HepG2 (cell line): Measurements from ENCODE around the gene VSIR. TPM values are rescaled to one million over a fixed set of nuclear protein-coding genes. Genes with fewer than 3 reads are reported as not detected.

Experiments used
- BORCS8-MEF2B ChIP-seq: sonication (generic); formaldehyde crosslinking; IDR thresholded peaks from 2 replicates; pipeline ENCODE4 v1.8.0; 2022; ENCODE audit warnings: mild to moderate bottlenecking, missing genetic modification reagents
- ERF ChIP-seq: IDR thresholded peaks from 2 replicates; pipeline ENCODE4 v1.6.1; 2018; ENCODE audit warnings: missing biosample characterization, missing genetic modification reagents
- TGIF2 ChIP-seq: IDR thresholded peaks from 2 replicates; pipeline ENCODE4 v1.6.1; 2016; ENCODE audit warnings: control low read depth, missing compliant biosample characterization
- WIZ ChIP-seq: sonication (generic); formaldehyde crosslinking; IDR thresholded peaks from 2 replicates; pipeline ENCODE4 v1.5.1; 2020; ENCODE audit warnings: mild to moderate bottlenecking, missing genetic modification reagents
- ZKSCAN1 ChIP-seq: fragments of 150-350 bp; IDR thresholded peaks from 2 replicates; pipeline ENCODE4 v1.6.1; 2014; ENCODE audit warnings: low read length
- ZNF224 ChIP-seq: sonication (generic); formaldehyde crosslinking; IDR thresholded peaks from 2 replicates; pipeline ENCODE4 v1.5.0; 2020; ENCODE audit warnings: mild to moderate bottlenecking, missing genetic modification reagents
- ZNF317 ChIP-seq: sonication (generic); formaldehyde crosslinking; IDR thresholded peaks from 2 replicates; pipeline ENCODE4 v1.5.0; 2020; ENCODE audit warnings: mild to moderate bottlenecking, missing genetic modification reagents
- ZNF773 ChIP-seq: sonication (generic); formaldehyde crosslinking; IDR thresholded peaks from 2 replicates; pipeline ENCODE4 v1.4.0; 2020; ENCODE audit warnings: missing genetic modification reagents, borderline replicate concordance
- polyA plus RNA-seq, 8 experiments: library from polyadenylated mRNA; depleted of rRNA in 3 of 8; stranded (reverse) in 7 of 8; unstranded in 1 of 8; fragments of >200 nt; fragmentation: Illumina TruSeq in 4 of 8; extraction: Trizol in 4 of 8; gene quantifications; 2 replicates each; pipeline versions ENCODE4 v1.2.1 to v1.2.3, GENCODE V29; 2011 to 2016; ENCODE audit warnings: low read depth in 4 of 8, missing spikeins in 1 of 8, mixed read lengths in 1 of 8; ENCODE audit not compliant: insufficient read depth in 1 of 8
- total RNA-seq, 5 experiments: library from RNA; depleted of rRNA; stranded (reverse); fragments of >200 nt; fragmentation: Illumina TruSeq; extraction: Trizol; gene quantifications; 2 replicates each; pipeline ENCODE4 v1.2.3, GENCODE V29; 2016; ENCODE audit warnings: low read depth in 1 of 5
- TF ChIP-seq, protein P1 (sequence below): sonication (generic); formaldehyde crosslinking; IDR thresholded peaks from 2 replicates; pipeline ENCODE4 v1.4.0; 2020; ENCODE audit warnings: missing genetic modification reagents, borderline replicate concordance
- TF ChIP-seq, protein P2 (sequence below): sonication (generic); formaldehyde crosslinking; IDR thresholded peaks from 2 replicates; pipeline ENCODE4 v1.8.0; 2022; ENCODE audit warnings: missing genetic modification reagents, mild to moderate bottlenecking, inconsistent platforms, borderline replicate concordance
- TF ChIP-seq, protein P3 (sequence below): sonication (generic); formaldehyde crosslinking; IDR thresholded peaks from 2 replicates; pipeline ENCODE4 v1.4.0; 2020; ENCODE audit warnings: missing genetic modification reagents, borderline replicate concordance
- TF ChIP-seq, protein P4 (sequence below): sonication (generic); formaldehyde crosslinking; IDR thresholded peaks from 2 replicates; pipeline ENCODE4 v1.9.0; 2021; ENCODE audit warnings: missing genetic modification reagents, mild to moderate bottlenecking, borderline replicate concordance
- TF ChIP-seq, protein P5 (sequence below): sonication (generic); formaldehyde crosslinking; IDR thresholded peaks from 2 replicates; pipeline ENCODE4 v1.4.0; 2020; ENCODE audit warnings: missing genetic modification reagents

The VSIR gene
- total and polyA plus RNA-seq, 2 of the 13 experiments (the other 11 are each of a cell fraction or from before 2014, with no cell fraction given) = 0.44 to 3.2 TPM

DNA sequence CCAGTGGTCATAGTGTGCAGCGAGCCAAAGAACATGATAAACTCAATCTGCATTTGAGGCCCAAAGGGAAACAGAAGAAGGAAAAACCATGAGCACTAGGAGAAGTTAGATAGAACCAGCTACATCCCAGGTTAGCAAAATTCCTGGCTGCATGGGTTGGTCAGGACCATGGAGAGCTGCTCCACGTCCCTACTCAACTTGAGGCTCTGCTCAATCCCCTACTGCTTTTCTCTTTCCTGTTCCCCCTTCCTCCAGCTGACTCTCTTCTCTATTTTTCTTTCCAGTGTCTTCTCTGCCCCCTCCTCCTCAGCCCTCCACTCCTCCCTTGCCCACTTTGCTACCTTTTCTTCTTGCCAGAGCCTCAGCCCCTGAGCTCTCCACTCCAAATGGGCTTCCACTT, 21.9 kb upstream of the VSIR start (continued):
- TF ChIP-seq, protein P1, sequence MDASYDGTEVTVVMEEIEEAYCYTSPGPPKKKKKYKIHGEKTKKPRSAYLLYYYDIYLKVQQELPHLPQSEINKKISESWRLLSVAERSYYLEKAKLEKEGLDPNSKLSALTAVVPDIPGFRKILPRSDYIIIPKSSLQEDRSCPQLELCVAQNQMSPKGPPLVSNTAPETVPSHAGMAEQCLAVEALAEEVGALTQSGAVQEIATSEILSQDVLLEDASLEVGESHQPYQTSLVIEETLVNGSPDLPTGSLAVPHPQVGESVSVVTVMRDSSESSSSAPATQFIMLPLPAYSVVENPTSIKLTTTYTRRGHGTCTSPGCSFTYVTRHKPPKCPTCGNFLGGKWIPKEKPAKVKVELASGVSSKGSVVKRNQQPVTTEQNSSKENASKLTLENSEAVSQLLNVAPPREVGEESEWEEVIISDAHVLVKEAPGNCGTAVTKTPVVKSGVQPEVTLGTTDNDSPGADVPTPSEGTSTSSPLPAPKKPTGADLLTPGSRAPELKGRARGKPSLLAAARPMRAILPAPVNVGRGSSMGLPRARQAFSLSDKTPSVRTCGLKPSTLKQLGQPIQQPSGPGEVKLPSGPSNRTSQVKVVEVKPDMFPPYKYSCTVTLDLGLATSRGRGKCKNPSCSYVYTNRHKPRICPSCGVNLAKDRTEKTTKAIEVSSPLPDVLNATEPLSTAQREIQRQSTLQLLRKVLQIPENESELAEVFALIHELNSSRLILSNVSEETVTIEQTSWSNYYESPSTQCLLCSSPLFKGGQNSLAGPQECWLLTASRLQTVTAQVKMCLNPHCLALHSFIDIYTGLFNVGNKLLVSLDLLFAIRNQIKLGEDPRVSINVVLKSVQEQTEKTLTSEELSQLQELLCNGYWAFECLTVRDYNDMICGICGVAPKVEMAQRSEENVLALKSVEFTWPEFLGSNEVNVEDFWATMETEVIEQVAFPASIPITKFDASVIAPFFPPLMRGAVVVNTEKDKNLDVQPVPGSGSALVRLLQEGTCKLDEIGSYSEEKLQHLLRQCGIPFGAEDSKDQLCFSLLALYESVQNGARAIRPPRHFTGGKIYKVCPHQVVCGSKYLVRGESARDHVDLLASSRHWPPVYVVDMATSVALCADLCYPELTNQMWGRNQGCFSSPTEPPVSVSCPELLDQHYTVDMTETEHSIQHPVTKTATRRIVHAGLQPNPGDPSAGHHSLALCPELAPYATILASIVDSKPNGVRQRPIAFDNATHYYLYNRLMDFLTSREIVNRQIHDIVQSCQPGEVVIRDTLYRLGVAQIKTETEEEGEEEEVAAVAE (CRISPR knock-in tag) = 0 out of 2 replicates have a peak, but pooled peaks have one; percentile 30
- peak; percentile 91; the same call in 1 of the 2 replicates for TF ChIP-seq WIZ
- no peak for TF ChIP-seq ZNF317 (CRISPR knock-in tag)
- TF ChIP-seq, protein P2, sequence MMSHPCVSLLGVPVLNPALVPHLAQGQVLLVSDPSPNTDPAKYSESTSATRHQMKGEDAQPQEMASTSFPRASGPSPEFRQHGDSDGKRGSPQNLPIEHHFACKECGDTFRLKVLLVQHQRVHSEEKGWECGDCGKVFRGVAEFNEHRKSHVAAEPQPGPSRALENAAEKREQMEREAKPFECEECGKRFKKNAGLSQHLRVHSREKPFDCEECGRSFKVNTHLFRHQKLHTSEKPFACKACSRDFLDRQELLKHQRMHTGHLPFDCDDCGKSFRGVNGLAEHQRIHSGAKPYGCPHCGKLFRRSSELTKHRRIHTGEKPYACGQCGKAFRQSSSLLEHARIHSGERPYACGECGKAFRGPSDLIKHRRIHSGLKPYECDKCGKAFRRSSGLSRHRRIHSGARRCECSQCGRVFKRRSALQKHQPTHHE (CRISPR knock-in tag) = no peak
- TF ChIP-seq ZKSCAN1 = no peak
- peak; percentile 59; the same call in 1 of the 2 replicates for TF ChIP-seq ERF
- TF ChIP-seq, protein P3, sequence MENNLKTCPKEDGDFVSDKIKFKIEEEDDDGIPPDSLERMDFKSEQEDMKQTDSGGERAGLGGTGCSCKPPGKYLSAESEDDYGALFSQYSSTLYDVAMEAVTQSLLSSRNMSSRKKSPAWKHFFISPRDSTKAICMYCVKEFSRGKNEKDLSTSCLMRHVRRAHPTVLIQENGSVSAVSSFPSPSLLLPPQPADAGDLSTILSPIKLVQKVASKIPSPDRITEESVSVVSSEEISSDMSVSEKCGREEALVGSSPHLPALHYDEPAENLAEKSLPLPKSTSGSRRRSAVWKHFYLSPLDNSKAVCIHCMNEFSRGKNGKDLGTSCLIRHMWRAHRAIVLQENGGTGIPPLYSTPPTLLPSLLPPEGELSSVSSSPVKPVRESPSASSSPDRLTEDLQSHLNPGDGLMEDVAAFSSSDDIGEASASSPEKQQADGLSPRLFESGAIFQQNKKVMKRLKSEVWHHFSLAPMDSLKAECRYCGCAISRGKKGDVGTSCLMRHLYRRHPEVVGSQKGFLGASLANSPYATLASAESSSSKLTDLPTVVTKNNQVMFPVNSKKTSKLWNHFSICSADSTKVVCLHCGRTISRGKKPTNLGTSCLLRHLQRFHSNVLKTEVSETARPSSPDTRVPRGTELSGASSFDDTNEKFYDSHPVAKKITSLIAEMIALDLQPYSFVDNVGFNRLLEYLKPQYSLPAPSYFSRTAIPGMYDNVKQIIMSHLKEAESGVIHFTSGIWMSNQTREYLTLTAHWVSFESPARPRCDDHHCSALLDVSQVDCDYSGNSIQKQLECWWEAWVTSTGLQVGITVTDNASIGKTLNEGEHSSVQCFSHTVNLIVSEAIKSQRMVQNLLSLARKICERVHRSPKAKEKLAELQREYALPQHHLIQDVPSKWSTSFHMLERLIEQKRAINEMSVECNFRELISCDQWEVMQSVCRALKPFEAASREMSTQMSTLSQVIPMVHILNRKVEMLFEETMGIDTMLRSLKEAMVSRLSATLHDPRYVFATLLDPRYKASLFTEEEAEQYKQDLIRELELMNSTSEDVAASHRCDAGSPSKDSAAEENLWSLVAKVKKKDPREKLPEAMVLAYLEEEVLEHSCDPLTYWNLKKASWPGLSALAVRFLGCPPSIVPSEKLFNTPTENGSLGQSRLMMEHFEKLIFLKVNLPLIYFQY (CRISPR knock-in tag) = 0 out of 2 replicates have a peak, but pooled peaks have one; percentile 30
- no peak for TF ChIP-seq ZNF224 (CRISPR knock-in tag)
- 0 out of 2 replicates have a peak, but pooled peaks have one; percentile 35 for TF ChIP-seq ZNF773 (CRISPR knock-in tag)
- TF ChIP-seq, protein P4, sequence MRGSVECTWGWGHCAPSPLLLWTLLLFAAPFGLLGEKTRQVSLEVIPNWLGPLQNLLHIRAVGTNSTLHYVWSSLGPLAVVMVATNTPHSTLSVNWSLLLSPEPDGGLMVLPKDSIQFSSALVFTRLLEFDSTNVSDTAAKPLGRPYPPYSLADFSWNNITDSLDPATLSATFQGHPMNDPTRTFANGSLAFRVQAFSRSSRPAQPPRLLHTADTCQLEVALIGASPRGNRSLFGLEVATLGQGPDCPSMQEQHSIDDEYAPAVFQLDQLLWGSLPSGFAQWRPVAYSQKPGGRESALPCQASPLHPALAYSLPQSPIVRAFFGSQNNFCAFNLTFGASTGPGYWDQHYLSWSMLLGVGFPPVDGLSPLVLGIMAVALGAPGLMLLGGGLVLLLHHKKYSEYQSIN (CRISPR knock-in tag) = no peak
- TF ChIP-seq, protein P5, sequence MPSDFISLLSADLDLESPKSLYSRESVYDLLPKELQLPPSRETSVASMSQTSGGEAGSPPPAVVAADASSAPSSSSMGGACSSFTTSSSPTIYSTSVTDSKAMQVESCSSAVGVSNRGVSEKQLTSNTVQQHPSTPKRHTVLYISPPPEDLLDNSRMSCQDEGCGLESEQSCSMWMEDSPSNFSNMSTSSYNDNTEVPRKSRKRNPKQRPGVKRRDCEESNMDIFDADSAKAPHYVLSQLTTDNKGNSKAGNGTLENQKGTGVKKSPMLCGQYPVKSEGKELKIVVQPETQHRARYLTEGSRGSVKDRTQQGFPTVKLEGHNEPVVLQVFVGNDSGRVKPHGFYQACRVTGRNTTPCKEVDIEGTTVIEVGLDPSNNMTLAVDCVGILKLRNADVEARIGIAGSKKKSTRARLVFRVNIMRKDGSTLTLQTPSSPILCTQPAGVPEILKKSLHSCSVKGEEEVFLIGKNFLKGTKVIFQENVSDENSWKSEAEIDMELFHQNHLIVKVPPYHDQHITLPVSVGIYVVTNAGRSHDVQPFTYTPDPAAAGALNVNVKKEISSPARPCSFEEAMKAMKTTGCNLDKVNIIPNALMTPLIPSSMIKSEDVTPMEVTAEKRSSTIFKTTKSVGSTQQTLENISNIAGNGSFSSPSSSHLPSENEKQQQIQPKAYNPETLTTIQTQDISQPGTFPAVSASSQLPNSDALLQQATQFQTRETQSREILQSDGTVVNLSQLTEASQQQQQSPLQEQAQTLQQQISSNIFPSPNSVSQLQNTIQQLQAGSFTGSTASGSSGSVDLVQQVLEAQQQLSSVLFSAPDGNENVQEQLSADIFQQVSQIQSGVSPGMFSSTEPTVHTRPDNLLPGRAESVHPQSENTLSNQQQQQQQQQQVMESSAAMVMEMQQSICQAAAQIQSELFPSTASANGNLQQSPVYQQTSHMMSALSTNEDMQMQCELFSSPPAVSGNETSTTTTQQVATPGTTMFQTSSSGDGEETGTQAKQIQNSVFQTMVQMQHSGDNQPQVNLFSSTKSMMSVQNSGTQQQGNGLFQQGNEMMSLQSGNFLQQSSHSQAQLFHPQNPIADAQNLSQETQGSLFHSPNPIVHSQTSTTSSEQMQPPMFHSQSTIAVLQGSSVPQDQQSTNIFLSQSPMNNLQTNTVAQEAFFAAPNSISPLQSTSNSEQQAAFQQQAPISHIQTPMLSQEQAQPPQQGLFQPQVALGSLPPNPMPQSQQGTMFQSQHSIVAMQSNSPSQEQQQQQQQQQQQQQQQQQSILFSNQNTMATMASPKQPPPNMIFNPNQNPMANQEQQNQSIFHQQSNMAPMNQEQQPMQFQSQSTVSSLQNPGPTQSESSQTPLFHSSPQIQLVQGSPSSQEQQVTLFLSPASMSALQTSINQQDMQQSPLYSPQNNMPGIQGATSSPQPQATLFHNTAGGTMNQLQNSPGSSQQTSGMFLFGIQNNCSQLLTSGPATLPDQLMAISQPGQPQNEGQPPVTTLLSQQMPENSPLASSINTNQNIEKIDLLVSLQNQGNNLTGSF (CRISPR knock-in tag) = no peak
- TF ChIP-seq TGIF2 (CRISPR knock-in tag) = peak; percentile 49; the same call in 1 of the 2 replicates
- TF ChIP-seq BORCS8-MEF2B = 0 out of 2 replicates have a peak, but pooled peaks have one; percentile 39
